ENCODE results near the gene FLYWCH1. TPM values are rescaled to one million over a fixed set of nuclear protein-coding genes. Genes with fewer than 3 reads are reported as not detected.
A peak's percentile ranks its signal among the peaks of the same experiment; 100 is the strongest.

The FLYWCH1 gene
- total and polyA plus RNA-seq, 9 of the 15 experiments (the other 6 are each of a cell fraction or from before 2014, with no cell fraction given) = 0.18 to 33.6 (median 11.3) TPM

DNA sequence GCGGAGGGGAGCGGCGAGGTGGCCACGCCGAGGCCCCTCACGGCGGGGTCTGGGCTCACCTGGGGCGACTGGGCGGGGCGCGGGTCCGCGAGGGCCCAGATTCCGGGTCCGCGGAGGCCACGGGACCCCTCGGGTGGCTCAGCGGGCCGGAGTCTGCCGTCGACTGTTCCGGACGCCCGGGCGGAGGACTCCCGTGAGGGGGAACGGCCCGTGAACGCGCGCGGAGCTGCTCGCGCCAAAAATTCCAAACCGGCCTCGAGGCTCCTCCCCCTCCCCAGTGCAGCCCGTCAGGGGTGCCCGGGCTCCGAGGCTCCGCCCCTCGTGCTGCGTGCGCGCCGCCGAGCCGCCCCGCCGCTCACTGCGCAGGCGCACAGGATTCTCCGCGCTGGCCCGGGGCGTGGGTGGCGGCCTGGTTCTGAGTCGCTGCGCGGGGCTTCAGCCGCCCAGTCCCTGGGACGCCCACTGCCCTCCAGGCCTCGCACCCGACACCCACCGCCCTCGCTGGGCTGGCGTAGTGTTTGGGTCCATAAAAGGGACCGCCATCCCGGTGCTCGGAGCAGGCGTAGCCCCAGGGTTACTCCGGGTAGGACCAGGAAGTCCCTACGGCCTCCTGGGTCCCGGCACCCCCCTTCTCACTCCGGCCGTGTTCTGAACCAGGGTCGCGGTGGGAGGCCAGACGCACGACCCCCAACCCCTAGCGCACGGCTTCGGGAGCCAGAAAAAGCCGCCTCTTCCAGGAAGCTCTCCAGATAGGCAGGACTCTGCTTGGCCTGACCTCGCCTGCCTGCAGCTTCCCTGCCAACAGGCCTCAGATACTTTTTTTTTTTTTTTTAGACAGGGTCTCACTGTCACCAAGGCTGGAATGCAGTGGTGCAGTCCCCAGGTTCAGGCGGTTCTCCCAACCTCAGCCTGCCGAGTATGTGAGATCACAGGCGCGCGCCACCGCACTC is 68.8 kb downstream of the FLYWCH1 start, which contains the start of gene PKMYT1:
Gene PKMYT1 (minus strand): TSS at position 220 of the 950 bp plus-strand sequence. CDS start 789 bp downstream, outside the sequence.
- CTCF ChIA-PET (ENCODE audit: low intra/inter-chr PET ratio) = no interaction called here
- H3K4me3 ChIP-seq = peak within 1 kb of the TSS; percentile 63
- H3K9me1 ChIP-seq (ENCODE audit: control insufficient read depth, insufficient read depth, low read length) = no peaks in the 10 kb centered on the region
- H3K27me3 ChIP-seq (ENCODE audit: control insufficient read depth in 2 of 2, insufficient read depth in 2 of 2, low read length in 2 of 2) = no peaks in the 10 kb centered on the region
- H3K4me1 ChIP-seq (replicated peaks in 1 of 2; ENCODE audit: control insufficient read depth in 2 of 2, insufficient read depth in 2 of 2, low read length in 2 of 2) = peaks cover 19 to 79% of the 10 kb centered on the region in 2 experiments
- in situ Hi-C loops (cut with MboI) = no loop called here
- H3K9ac ChIP-seq (ENCODE audit: insufficient read depth in 1 of 2, low read depth in 2 of 2, low read length in 2 of 2) = peak within 1 kb of the TSS; percentile 97 to 100
- WGBS (ENCODE audit: insufficient coverage, low coverage, missing lambda C conversion rate) = under 1% methylated on average over 73 of the region's 91 CpGs
- peaks cover 40% of the 10 kb centered on the region; the same call in 2 of the 3 replicates for H3K36me3 ChIP-seq (ENCODE audit: control insufficient read depth, insufficient read depth, low read length)
- no peaks in the 10 kb centered on the region; the same call in 1 of the 2 replicates for H4K20me1 ChIP-seq (replicated peaks; ENCODE audit: control insufficient read depth, insufficient read depth, low read length)
- POLR2A ChIA-PET = interaction anchor here (0.6 to 3.5 kb wide), 16 partner anchors 8 to 1202 kb away, joined by 3 to 23 read pairs (median 4); partner anchors contain the start of genes FLYWCH2, KREMEN2 and PAQR4
- TSS peak; percentile 91 for BruUV-seq (replicated peaks)
- ATAC-seq = peak; percentile 78
- H3K9me3 ChIP-seq (replicated peaks; ENCODE audit: control insufficient read depth, insufficient read depth, low read depth, low read length) = no peaks in the 10 kb centered on the region
- peak; percentile 95 to 99 (median 98) for DNase-seq (ENCODE audit: extremely low read depth in 1 of 4, low spot score in 3 of 4)
- FAIRE-seq = peak; percentile 65
- peaks cover 47% of the 10 kb centered on the region for H3K79me2 ChIP-seq (ENCODE audit: control insufficient read depth, insufficient read depth, low read length)
- H3K27ac ChIP-seq (ENCODE audit: extremely low read depth, low read depth, low read length) = peak within 1 kb of the TSS; percentile 99
- intact Hi-C loops (cut with micrococcal nuclease) = loop anchor here (2.0 to 5.0 kb wide), 3 partner anchors 53 to 108 kb away; no protein-coding TSS in a partner anchor
- H2AFZ ChIP-seq (ENCODE audit: low read depth, low read length) = peak within 1 kb of the TSS; percentile 72
- peak within 1 kb of the TSS; percentile 97 for H3K4me2 ChIP-seq (ENCODE audit: insufficient read depth, low read length)
- TF ChIP-seq EP300 (IDR thresholded peaks at IDR 0.05; ENCODE audit: low read length) (no peak), ELF2 (CRISPR knock-in tag; IDR thresholded peaks at IDR 0.05) (no peak), PTTG1 (tag; IDR thresholded peaks at IDR 0.05; ENCODE audit: low read depth) (no peak), RUNX1 (IDR thresholded peaks at IDR 0.05; ENCODE audit: low read depth) (no peak), STAG1 (CRISPR knock-in tag; IDR thresholded peaks at IDR 0.05; ENCODE audit: borderline replicate concordance) (0 out of 2 replicates have a peak, but pooled peaks have one; percentile 18), POLR3G (IDR thresholded peaks at IDR 0.05; ENCODE audit: extremely low read depth, insufficient read length, insufficient replicate concordance) (no peak), PCBP2 (IDR thresholded peaks at IDR 0.05; ENCODE audit: low read depth, low read length, poor library complexity, severe bottlenecking) (no peak), ZNF324 (CRISPR knock-in tag; IDR thresholded peaks at IDR 0.05) (no peak), HNRNPUL1 (IDR thresholded peaks at IDR 0.05; ENCODE audit: low read length) (no peak), STAT5B (CRISPR knock-in tag; IDR thresholded peaks at IDR 0.05) (no peak), ZNF79 (CRISPR knock-in tag; IDR thresholded peaks at IDR 0.05; ENCODE audit: low read depth) (no peak), ID3 (CRISPR knock-in tag; IDR thresholded peaks at IDR 0.05) (no peak), ID3 (tag; IDR thresholded peaks at IDR 0.05) (peak; percentile 58; the same call in 1 of the 2 replicates), TEAD4 (IDR thresholded peaks at IDR 0.05; ENCODE audit: low read length) (no peak), TEAD4 (CRISPR knock-in tag; IDR thresholded peaks at IDR 0.05; ENCODE audit: borderline replicate concordance) (no peak), KDM4B (IDR thresholded peaks at IDR 0.05; ENCODE audit: borderline replicate concordance in 2 of 2, low read depth in 1 of 2) (no peak), POLR3A (IDR thresholded peaks at IDR 0.05; ENCODE audit: borderline replicate concordance, extremely low read depth, insufficient read depth, insufficient read length) (no peak), SAFB2 (IDR thresholded peaks at IDR 0.05; ENCODE audit: borderline replicate concordance, low read depth, low read length, severe bottlenecking) (no peak), CEBPB (tag; IDR thresholded peaks at IDR 0.05) (no peak), ZNF780A (CRISPR knock-in tag; IDR thresholded peaks at IDR 0.05) (no peak), DPF2 (IDR thresholded peaks at IDR 0.05) (no peak), HES1 (IDR thresholded peaks at IDR 0.05; ENCODE audit: low read depth) (no peak), BRD4 (IDR thresholded peaks at IDR 0.05) (no peak; the same call in 1 of the 2 replicates)

Measured in K562 (cell line).